ENCODE data around the gene ZNF263.

The ZNF263 gene

DNA sequence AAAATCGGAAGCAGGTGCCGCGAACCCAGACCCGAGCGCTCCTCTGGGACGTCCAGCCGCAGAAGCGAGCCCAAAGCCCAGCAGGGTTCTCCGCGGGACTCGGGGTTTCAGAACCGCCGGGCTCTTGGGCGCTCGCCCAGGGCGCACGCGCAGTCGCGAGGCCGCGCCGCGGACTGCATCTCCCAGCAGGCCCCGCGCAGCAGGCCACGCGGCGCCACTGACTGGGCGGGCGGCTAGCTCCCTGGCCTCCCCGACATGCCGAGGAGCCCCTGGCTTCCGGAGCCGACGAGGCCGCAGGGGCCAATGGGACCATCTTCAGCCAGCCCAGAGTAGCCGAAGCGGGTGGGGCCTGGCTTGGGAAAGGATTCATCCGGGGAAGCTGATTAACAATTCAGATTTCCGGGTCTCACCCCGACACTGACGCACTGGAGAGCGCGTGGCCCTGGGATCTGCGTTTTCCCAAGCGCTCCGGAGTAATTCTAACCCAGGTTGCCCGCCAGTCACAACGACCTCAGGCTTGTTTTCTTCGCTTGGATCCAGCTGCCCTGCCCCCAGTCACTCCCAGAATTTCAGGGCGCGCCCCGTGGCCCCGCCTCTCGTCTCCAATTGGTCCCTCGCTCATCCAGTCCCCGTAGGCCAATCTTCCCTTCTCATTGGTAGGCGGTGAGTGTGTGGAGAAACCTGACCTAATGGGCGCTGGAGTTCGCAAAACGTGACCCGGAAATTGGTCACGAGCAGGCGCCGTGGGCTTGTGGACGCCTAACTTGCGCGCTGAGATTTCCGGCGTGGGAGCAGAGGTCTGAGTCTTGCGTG is at the start of gene ZNF263:
Gene ZNF263 (plus strand): TSS at position 762 of the 813 bp plus-strand sequence. CDS start 328 bp downstream, outside the sequence.
- DNase-seq: peak; percentile 96 to 99 (median 99)

DNA sequence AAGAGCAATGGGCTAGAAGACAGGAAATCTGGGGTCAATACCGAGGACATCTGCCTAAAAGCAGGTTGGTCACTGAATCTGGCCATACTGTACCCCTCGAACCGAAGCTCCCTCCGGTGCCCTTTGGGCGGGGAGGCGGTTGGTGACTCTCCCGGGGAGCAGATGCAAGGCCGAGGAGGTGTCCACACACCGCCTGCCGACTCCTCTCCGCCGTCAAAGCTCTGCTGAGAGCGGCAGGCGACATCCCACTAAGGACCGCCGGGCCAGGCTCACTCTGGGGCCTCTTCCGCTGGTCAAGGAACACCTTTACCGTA is 48.8 kb upstream of the ZNF263 start:
- no peak for DNase-seq

DNA sequence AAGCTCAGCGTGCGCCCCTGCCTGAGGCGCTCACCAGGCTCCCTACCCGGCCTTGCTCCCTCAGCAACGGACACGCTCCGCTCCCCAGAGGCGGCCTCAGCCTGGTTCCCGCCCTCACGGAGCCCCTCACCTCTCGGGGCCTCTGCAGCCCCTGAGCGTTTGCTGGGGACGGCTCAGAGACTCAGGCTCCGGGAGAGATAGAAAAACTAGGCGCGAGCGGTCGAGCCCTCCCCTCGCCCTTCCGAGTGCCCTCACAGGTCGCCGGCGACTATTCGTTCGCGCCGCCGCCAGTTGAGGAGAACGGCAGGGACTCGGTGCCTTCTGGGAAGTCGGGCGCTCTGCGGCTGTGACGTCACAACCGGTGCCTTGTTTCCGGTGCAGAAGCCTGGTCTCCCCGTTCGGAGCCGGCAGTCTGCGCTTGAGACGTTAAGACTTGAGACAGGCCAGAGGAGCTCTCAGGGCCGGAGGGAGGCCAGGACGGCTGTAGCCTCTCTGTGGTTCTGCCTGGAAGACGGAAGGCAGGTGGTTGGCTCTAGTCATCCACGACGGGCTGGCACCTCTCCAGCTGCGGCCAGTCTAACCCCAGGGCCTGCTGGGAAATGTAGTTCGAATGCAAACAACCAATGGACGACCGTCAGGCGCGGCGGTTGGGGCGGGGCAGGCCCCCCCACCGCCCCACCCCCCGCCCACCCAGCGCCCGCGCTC is 48.3 kb upstream of the ZNF263 start, which contains the start of gene ZNF200:
Gene ZNF200 (minus strand): TSS at position 302 of the 705 bp plus-strand sequence. CDS start 1,403 bp downstream, outside the sequence.
- peak; percentile 94 to 97 (median 96) for DNase-seq

DNA sequence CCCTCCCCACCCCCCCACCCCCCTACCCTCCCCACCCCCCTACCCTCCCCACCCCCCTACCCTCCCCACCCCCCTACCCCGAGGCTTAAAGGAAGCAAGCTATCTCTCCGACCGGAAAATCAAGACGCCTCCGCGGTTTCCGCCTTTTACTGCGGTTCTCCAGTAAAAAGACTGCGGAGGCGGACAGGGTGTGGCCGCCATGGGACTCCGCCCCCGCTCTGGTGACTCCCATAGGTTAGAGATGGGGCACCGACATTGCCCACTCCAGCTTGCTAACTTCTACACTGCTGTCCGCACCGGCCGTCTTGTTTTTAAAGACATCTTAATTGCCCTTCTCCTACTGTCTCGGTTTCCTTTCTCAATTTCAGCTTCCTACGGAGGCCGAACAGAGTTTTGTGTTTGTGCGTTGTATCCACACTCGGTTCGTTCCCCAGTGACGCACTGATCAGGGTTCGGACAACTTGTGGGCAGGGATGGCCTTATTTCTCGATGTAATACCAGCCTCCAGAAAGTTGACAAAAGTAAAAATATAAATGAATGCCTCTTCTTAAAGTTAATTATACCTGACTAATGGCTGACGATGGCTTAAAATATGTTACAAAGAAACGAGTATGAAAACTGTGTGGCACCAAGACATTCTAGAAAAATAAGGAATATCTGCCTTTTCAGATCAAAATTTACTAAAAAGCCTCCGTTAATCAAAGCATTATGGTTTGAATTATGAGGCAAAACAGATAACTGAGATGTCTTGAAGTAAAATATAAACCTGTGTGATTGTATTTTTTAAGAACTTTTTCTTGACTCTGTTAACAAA is 47.2 kb upstream of the ZNF263 start:
- no peak for DNase-seq

DNA sequence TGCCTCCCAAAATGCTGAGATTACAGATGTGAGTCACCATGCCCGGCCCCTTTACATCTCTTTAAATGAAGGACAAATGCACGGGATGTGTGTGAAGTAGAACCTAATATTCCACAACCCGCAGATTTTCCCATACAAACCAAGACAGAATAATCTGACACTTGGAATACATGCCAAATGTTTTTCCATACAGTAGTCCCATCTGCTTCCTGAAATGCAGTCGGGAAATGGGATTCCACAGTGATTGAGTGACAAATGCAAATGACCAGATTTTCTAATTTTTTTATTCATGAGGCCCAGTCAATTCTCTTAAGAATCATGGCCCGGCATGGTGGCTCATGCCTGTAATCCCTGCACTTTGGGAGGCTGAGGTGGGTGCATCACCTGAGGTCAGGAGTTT is 41.5 kb upstream of the ZNF263 start:
- DNase-seq: no peak

DNA sequence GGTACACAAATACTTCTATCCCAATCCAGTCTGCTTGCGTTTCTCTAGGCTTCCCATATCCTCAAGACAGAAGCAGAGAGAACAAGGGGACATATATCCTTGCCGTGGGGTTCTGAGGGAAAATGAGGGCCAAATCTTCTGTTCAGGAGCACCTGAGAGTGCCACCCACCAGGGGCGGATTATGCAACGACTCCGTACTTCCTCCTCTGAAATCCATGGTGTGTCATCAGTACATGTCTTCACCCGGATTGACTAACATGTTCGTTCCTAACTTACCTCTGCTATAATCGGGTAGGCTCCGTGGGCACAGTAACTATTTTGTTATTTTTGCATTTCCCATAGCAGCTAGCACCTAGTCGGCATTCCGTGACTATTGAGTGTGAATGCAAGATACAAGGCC is 40.6 kb upstream of the ZNF263 start:
- DNase-seq: no peak

DNA sequence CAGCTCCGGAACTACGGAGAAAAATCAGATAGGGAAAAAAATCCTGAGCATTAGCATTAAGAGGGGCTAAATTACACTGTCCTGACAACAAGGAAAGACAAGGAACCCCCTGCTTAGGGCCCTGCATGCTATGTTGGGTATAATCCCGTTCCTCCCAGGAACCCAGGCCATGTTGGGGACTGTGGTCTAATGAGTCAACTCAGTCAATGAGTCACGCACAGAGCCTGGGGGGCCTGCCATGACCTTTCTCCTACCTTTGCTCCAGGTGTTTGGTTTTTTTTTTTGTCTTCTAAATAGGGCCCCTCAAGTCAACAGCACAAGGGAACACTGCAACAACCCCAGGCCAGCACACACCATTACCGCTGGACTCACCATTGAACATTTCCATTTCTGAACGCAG is 39.4 kb upstream of the ZNF263 start:
- DNase-seq: no peak

DNA sequence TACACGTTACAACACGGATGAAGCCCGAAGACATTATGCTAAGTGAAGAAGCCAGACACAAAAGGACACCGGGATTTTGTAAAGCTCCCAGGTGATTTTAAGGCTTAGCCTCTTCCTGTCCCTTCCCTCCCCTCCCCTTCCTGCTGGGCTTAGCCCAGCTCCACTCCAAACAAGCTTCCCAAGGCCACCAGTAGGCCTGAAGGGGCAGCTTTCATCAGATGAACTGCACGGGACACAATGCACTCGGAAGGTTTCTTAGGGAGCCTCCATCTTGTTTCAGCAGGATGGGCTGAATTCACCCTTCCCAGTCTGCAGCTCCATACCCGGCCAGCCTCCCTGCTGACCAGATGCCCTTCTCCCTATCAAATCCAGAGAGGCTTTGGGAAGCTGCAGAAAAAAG is 37.3 kb upstream of the ZNF263 start:
- no peak for DNase-seq

DNA sequence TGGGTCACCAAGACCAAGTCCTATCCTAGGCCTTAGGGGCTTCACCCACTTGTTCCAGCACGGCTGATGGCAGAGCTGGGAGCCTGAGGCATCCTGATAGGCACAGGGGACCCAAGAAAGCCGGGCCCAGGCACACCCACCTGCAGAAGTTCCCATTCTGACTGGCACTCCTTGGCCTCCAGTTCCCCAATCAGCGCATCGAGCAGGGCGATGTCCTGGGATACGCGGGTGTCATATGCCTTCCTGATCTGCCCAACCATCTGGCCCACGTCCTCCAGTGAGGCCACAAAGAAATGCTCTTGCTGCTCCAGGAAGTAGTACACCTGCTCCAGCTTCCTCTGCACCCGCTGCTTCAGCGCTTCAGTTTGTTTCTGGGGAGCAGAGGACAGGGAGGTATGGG is 36.4 kb upstream of the ZNF263 start:
- DNase-seq: no peak

DNA sequence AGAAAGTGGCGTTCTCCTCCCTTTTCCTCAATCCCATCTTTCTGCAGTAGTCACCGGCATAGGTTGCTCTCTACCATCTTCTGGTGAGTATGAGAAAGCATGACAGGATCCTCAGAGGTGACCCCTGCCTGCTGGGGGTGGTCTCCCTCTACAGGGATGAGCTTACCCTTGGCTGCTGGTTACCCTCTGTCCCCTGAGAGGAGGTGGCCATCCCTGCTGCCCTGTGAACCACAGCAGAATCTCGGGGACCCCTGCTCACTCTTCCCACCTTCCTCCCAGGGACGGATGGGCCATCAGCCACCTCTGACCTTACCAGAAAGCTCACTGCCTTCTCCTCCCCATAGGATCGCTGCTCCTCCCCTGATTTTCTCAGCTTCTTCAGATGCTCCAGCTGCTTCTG is 34.7 kb upstream of the ZNF263 start:
- DNase-seq: no peak

DNA sequence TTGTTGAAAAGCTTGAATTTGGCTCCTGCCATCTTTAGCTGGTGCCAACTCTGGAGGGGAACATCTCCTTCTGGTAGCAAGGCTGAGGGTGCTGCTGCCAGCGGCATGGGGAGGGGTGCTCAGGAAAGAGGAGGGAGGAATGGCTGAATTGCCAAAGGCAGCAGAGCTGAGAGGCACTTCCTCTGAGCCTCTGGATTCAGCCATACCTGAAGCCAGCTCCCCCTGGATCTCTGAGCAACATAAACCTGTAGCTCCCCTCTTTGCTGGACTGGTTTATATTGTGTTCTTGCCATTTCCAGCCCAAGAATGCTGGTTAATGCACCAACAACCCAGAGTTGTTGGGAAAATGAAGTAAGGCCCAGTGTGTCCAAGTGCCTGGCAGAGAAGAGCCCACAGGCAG is 34.3 kb upstream of the ZNF263 start:
- DNase-seq: no peak

DNA sequence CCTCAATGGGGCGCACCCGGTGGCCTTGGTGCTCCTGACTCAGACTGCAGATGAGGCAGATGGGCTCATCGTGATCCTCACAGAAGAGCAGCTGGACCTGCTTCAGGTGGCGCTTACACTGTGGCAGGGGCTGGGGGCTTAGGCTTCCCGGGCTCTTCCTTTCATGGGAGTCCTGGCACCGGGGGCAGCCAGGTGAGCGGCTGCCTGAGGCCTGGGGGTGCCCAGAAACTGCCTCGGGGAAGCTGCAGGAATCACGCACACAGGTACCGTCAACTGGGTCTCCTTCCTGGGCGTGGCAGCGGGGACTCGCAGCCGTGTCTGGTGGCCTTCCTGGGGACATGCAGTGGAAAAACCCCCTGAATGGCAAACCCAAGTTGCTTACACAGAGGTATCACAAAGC is 33.8 kb upstream of the ZNF263 start:
- DNase-seq: no peak

DNA sequence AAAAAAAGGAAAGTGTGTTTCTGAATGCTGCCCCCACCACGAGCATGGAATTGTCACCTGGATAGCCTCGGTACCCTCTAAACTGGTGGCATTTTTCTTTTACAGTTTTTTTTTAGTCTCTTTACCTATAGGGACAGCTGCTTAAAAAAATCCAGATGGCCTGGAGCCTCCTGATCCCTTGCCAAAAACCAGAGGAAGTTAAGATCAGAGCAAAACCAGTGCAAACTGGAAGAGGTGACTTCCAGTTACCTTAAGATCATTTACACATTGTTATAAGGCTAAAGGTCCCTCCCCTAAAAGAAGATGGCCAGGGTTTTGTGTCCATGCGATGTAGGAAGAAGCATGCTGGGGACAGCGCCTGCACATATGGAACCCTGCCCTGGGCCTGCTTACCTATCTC is 30.3 kb upstream of the ZNF263 start:
- no peak for DNase-seq

DNA sequence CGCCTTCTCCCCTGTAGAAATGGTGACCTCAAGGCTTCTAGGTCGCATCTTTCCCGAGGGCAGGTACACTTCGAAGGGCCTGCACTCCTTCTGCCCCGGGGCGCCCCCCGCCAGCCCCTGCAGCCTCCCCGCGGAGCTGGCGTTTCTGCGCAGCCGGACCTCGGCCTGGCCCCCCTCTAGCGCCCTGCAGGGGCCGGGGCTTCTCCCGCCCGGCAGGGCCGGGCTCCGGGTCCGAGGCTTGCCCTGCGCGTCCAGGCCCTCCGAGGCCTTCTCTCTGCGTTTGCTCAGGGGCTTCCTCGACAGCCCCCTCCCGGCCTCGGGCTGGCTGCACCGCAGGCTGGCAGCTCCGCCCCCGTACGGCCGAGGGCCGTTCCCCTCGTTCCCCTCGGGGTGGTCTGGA is 29.0 kb upstream of the ZNF263 start:
- DNase-seq: no peak

DNA sequence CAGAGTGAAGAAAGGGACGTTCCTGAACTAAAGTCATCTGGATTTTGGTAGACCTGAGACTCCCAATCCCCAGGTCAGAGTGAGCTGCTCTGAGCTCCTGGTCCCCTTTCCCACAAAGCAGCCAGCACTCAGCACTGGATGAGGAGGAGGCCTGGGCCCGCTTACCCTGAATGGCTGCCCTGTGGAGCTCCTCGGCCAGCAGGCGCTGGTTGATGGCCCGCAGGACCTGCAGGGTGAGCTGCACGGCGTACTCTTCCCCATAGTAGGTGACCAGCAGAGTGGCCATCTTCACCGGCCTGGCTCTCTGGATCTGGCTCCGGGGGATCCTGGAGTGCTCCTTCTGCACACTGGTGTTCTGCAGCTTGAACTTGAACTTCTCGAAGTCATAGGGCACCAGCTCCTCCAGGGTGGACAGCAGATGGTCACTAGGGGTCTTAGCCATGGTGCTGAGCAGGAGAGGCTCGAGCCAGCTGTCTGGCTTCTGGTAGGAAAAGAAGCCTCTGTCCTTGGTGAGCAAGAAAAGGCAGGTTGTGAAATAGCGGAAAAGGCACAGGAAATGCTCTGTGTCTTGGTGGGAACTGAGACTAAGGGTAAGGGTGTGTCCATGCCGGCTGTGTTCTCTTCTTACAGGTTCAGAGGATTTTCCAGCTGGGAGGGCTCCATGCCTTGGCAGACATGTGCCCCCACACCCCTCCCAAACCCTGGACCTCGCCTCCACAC is 27.0 kb upstream of the ZNF263 start, which contains the start of gene MEFV:
Gene MEFV (minus strand): TSS at position 488 of the 720 bp plus-strand sequence. CDS start 46 bp downstream, at position 442.
- DNase-seq: no peak

DNA sequence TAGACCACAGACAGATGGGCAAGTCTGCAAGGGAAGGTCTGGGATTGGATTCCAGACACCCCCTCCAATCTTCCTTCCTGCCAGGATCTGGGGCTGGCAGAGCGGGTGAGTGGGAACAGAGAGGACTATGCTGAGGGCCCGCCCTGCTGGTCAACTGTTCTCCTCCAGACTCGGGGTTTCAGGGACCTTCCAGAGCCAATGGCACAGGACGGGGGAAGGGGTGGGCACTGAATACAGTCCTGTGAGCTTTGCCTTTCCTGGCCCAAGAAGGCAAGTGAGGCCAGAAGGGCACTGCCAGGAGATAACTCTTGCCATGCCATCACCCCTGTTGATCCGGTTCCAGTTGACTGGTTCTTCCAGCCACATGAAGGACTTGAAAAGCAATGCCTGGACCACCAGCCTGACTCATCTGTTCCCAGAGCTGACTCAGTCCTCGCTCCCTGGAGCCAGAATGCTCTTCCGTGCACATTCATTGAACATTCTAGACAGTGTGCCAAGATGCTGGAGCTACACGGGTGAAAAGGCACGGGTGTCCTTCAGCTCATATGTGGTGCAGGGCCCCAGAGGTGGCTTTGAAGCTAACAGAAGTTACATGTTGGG is 26.3 kb upstream of the ZNF263 start:
- DNase-seq: no peak

DNA sequence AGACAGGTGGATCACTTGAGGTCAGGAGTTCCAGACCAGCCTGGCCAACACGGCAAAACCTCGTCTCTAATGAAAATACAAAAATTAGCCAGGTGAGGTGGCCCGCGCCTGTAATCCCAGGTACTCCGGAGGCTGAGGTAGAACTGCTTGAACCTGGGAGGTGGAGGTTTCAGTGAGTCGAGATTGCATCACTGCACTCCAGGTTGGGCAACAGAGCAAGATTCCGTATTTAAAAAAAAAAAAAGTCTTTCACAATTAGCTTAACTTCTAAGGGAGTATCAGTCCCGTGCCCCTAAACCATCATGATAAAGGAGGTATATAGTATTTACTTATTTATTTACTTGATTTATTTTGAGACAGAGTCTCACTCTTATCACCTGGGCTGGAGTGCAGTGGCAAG is 23.5 kb upstream of the ZNF263 start:
- no peak for DNase-seq

DNA sequence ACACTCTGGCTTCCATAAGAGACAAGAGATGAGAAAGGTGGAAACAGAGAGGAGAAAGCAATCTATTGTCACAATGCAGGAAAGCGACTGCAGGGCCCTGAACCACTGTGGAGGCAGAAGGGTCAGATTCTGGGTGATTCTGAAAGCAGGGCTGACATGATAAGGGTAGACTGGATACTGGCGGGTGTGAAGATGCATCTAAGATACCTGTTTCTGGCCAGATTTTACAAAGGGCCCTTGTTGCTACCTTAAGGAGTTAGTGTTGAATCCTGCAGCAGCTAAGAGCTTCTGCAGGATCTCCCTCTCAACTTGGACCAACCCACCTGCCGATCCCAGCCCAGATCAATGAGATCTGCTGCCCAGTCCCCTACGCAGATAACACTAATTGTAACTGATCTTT is 20.8 kb upstream of the ZNF263 start:
- no peak for DNase-seq

DNA sequence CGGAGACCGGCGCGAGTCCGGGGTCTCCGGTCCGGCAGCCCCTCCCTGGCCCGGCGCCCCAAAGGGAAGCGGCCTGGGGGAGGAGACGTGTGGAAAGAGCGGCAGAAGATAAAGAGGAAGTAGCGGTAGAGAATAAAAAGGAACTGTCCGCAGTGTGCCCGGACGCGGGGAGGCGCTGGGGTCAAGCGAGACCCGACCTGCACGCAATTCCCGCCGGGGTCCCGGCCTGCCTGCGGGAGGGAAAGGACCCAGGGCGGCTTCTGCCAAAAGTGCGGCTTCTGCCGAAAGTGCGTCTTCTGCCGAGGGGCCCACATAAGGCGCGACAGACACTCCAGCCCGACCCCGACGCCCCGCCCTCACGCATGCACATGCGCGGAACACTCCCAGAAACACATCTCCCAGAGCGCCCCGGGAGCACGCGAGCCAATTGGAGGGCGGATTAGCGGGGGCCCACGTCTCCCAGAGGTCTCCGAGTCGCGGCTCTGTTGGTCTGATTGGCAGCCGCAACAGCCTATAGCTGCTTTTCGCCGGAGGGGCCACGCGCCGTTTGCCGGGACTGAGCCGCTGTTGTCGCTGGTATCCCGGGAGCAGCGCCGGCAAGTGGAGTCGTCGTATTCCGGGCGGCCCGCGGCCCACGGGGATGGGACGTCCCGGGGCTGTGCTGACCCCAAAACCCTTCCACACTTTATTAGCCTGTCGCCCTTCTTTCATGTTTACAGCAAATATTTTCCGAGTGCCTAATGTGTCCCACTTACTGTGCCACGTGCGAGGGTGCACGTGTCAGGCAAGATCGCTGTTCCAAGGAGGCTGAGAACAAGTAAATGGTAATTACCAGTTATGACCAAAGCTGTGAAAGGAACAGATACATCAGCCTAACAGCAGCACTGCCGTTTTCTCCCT is 18.9 kb upstream of the ZNF263 start:
- DNase-seq: peak; percentile 95 to 99 (median 98)

DNA sequence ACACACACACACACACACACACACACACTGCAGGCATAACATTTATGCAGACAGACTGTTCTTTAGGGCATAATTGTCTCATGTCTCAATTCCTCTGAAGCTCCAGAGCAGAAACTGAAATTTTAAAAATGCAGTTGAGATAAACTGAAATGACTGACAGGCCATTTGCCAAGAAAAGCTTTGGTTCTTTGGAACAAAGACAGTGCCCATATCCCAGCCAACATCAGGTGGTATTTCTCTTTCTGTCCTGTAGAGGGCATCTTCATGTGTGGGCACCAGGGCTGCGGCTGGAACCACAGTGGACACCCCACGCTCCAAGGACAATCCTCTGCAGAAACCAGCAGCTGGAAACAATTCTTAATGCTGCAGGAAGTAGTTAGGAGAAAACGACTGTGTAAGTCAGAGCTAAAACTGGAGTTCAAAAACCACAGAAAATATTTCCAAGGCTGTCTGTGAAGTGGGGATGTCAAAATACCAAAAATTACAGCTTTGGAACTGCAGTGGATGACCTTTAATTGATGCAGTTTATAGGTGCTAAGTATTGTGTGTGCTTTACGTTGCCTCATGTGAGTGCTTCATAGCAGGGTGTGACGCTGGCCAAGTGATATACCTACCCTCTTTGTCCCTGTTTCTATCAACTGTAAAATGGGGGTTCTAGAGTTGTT is 16.3 kb upstream of the ZNF263 start:
- peak in 1 of 3 experiments; percentile 39 for DNase-seq

DNA sequence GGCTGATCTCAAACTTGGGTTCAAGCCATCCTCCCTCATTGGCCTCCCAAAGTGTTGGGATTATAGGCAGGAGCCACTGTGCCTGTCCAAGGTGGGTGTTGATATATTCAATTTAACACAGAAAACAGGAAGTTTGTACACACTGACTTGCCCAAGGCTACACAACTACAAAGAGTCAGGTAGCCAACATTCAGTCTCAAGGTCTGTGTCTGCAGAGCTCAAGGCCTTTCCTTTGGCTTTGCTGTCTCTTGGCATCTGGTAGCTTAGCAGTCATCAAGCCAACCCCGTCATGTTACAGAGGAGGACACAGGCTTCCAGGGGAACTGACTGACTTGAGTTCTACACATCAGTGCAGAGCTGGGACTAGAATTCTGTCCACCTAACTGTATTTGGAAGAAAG is 15.0 kb upstream of the ZNF263 start:
- DNase-seq: no peak

Data from NCI-H1417 (cell line).